Dermis microvascular lymphatic vessel endothelial cell (primary cell): Measurements from ENCODE around the gene IFT81. TPM values are rescaled to one million over a fixed set of nuclear protein-coding genes. Genes with fewer than 3 reads are reported as not detected.
A peak's percentile ranks its signal among the peaks of the same experiment; 100 is the strongest.
"Not testable (repeated sequence)": the region's sequence is repeated elsewhere in the genome, so short reads cannot be mapped to it uniquely, and the experiment has no call there.

Source experiments
- DNase-seq, 2 donors: peaks; one replicate each; pipeline versions ENCODE4 v3.0.0 to v3.0.0-alpha.2; 2010; ENCODE audit warnings: low read depth in 2 of 2
- total RNA-seq: library from RNA; depleted of rRNA; stranded (reverse); fragments of >200 nt; gene quantifications from 2 replicates; pipeline ENCODE4 v1.2.1, GENCODE V29; 2014

IFT81 gene
- total RNA-seq, 1 donor from 2014 or later: 5.3 TPM

GRCh38 chr12:110246636-110247339 lies 122.6 kb downstream of the IFT81 start:
- DNase-seq: no peak

GRCh38 chr12:110247340-110248095 lies 123.4 kb downstream of the IFT81 start:
- no peak for DNase-seq

GRCh38 chr12:110248096-110248447 lies 123.9 kb downstream of the IFT81 start:
- DNase-seq: no peak

- DNase-seq: peak in 1 of 2 donors; percentile 29
Observed at GRCh38 chr12:110249105-110249504, 124.9 kb downstream of the IFT81 start.

GRCh38 chr12:110249716-110250225 lies 125.6 kb downstream of the IFT81 start:
- DNase-seq: no peak

GRCh38 chr12:110251381-110251780 lies 127.2 kb downstream of the IFT81 start:
- DNase-seq: no peak

- DNase-seq: no peak
Observed at GRCh38 chr12:110252716-110253115, 128.6 kb downstream of the IFT81 start.

- DNase-seq: no peak
Observed at GRCh38 chr12:110253176-110253575, 129.0 kb downstream of the IFT81 start.

- no peak for DNase-seq
Observed at GRCh38 chr12:110254971-110255540, 130.9 kb downstream of the IFT81 start.

- not testable (repeated sequence) for DNase-seq
Observed at GRCh38 chr12:110255890-110256456, 131.8 kb downstream of the IFT81 start.

- no peak for DNase-seq
Observed at GRCh38 chr12:110256780-110257431, 132.7 kb downstream of the IFT81 start.

GRCh38 chr12:110258466-110258865 lies 134.3 kb downstream of the IFT81 start:
- no peak for DNase-seq

GRCh38 chr12:110262442-110263388 lies 138.6 kb downstream of the IFT81 start:
- no peak for DNase-seq

- DNase-seq: no peak
Observed at GRCh38 chr12:110266381-110266960, 142.3 kb downstream of the IFT81 start.

GRCh38 chr12:110266980-110267620 lies 142.9 kb downstream of the IFT81 start:
- peak; percentile 92 to 93 for DNase-seq
